Omental fat pad (tissue), 4 donors: ENCODE results near the gene PIK3R5. TPM values are rescaled to one million over a fixed set of nuclear protein-coding genes. Genes with fewer than 3 reads are reported as not detected.

Experiments
- ATAC-seq: fragments of 150-250 bp; one replicate; pipeline ENCODE4 v1.9.1; 2016; ENCODE audit warnings: mild to moderate bottlenecking, moderate library complexity; ENCODE audit not compliant: low FRiP score
- DNase-seq: peaks from one replicate; pipeline ENCODE4 v3.0.0-alpha.2; 2019; ENCODE audit warnings: low spot score
- total RNA-seq, 4 donors: library from RNA; depleted of rRNA; stranded (reverse); fragments of >200 nt; gene quantifications; one replicate each; pipeline ENCODE4 v1.1.0, GENCODE V29; 2016
- TF ChIP-seq, protein P1 (sequence below), 3 donors: fragments of 450-650 bp; IDR thresholded peaks; one replicate each; pipeline ENCODE4 v1.5.1; 2016 to 2017; ENCODE audit warnings: antibody characterized with exemption in 3 of 3, mild to moderate bottlenecking in 3 of 3, moderate library complexity in 2 of 3

The PIK3R5 gene
- total RNA-seq, 4 donors from 2014 or later = 18.9 to 60.2 (median 37.8) TPM

- ATAC-seq (no peak), DNase-seq (no peak)
- TF ChIP-seq, protein P1, sequence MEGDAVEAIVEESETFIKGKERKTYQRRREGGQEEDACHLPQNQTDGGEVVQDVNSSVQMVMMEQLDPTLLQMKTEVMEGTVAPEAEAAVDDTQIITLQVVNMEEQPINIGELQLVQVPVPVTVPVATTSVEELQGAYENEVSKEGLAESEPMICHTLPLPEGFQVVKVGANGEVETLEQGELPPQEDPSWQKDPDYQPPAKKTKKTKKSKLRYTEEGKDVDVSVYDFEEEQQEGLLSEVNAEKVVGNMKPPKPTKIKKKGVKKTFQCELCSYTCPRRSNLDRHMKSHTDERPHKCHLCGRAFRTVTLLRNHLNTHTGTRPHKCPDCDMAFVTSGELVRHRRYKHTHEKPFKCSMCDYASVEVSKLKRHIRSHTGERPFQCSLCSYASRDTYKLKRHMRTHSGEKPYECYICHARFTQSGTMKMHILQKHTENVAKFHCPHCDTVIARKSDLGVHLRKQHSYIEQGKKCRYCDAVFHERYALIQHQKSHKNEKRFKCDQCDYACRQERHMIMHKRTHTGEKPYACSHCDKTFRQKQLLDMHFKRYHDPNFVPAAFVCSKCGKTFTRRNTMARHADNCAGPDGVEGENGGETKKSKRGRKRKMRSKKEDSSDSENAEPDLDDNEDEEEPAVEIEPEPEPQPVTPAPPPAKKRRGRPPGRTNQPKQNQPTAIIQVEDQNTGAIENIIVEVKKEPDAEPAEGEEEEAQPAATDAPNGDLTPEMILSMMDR (IDR thresholded peaks at IDR 0.05) = no peak
Measured at GRCh38 chr17:8959312-8959918, 6.1 kb downstream of the PIK3R5 start.

DNA sequence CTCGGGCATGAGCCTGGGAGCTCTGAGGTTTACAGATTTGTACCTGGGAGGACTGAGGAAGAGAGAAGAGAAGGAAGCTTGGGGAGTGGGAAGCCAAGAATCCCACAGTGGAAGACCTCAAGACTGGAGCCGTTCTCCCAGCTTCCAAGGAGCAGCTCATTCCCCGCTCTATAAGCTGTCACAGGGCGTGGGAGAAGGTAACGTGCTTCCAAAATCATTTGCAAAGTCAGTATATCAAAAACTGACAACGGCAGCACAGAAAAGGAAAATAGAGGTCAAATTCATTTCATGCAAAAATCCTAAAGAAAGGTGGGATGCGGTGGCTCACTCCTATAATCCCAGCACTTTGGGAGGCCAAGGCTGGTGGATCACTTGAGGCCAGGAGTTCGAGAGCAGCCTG, 7.8 kb downstream of the PIK3R5 start:
- DNase-seq (no peak), ATAC-seq (no peak)
- TF ChIP-seq, protein P1 (IDR thresholded peaks at IDR 0.05) = no peak

- TF ChIP-seq, protein P1 (IDR thresholded peaks at IDR 0.05) = no peak
- no peak for DNase-seq
- ATAC-seq = no peak
Measured at GRCh38 chr17:8956465-8956902, 9.0 kb downstream of the PIK3R5 start.

GRCh38 chr17:8955021-8955959, 10.2 kb downstream of the PIK3R5 start:
- DNase-seq (no peak), ATAC-seq (no peak)
- TF ChIP-seq, protein P1 (IDR thresholded peaks at IDR 0.05) = no peak

- ATAC-seq (no peak), DNase-seq (no peak)
- TF ChIP-seq, protein P1 (IDR thresholded peaks at IDR 0.05) = no peak
Measured at GRCh38 chr17:8954339-8954738, 11.2 kb downstream of the PIK3R5 start.

- DNase-seq (no peak), ATAC-seq (no peak)
- TF ChIP-seq, protein P1 (IDR thresholded peaks at IDR 0.05) = no peak
Measured at GRCh38 chr17:8953156-8953885, 12.2 kb downstream of the PIK3R5 start.
